ENCODE data around the gene NXF2B.
"Not testable (repeated sequence)": the region's sequence is repeated elsewhere in the genome, so short reads cannot be mapped to it uniquely, and the experiment has no call there.

NXF2B gene, protein sequence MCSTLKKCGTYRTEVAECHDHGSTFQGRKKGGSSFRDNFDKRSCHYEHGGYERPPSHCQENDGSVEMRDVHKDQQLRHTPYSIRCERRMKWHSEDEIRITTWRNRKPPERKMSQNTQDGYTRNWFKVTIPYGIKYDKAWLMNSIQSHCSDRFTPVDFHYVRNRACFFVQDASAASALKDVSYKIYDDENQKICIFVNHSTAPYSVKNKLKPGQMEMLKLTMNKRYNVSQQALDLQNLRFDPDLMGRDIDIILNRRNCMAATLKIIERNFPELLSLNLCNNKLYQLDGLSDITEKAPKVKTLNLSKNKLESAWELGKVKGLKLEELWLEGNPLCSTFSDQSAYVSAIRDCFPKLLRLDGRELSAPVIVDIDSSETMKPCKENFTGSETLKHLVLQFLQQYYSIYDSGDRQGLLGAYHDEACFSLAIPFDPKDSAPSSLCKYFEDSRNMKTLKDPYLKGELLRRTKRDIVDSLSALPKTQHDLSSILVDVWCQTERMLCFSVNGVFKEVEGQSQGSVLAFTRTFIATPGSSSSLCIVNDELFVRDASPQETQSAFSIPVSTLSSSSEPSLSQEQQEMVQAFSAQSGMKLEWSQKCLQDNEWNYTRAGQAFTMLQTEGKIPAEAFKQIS

DNA sequence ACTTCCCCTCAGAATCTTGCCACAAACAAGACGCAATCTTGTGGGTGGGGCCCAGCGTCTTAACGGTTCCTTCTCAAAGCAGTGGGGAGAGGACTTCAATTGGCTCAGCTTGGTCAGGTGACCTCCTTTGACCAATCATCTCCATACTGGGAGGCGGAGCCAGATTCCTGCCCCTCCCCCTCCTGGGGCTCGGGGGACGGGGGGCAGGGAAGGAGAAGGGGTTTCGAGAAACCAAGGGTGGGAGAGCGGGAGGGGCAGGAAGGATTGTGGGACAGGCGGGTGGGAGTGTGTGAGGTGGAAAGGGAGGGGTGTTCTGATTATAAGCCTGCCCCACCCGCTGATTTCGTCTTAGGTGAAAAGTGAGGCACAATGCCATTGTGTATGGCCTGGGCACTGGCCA, at the start of gene NXF2B:
TSS of gene NXF2B (minus strand) at position 101 of the 400 bp plus-strand sequence. CDS start 59,972 bp downstream, outside the sequence.
- not testable (repeated sequence) for DNase-seq

DNA sequence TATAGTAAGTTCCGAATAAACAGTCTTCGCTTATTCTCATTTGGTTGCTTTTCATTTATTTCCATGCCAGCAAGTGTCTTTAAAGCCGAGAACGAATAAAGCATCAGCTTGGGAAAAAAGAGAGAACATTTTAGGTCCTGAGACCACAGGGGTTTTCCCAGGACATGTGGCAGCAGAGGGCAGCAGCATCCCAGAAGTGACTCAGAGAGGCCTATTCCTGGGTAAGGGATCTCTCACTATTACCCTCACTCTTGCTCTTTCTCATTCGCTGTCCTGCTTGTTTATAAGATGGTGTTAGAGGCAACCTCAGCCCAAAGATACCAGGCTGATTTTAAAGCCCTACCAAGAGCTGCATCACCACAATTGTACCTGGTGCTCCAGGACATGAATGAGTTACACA, 39.0 kb upstream of the NXF2B start:
- not testable (repeated sequence) for DNase-seq

DNA sequence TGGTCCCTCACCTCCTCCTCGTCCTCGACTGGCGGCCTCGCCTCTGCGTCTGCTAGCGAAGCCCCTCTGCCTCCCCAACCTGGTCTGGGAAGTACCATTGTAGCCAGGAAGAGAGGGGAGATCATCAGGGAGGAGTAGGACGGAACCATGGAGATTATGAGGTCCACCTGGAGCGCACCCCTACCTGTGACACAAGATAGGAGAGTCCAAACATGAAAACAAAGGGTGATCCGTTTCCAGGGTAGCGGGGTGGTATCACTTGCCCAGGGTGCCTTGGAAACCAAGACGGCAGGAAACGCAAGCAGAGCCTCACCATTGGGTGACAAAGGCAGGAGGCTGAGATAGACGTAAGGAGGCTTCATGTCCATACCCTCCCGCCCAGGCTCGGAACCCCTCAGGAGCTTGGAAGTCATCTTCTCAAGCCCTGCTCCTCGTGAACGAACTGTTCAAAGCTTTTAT, 32.0 kb upstream of the NXF2B start, which contains the start of gene TCP11X2:
TSS of gene TCP11X2 (minus strand) at position 51 of the 459 bp plus-strand sequence.
- not testable (repeated sequence) for DNase-seq

DNA sequence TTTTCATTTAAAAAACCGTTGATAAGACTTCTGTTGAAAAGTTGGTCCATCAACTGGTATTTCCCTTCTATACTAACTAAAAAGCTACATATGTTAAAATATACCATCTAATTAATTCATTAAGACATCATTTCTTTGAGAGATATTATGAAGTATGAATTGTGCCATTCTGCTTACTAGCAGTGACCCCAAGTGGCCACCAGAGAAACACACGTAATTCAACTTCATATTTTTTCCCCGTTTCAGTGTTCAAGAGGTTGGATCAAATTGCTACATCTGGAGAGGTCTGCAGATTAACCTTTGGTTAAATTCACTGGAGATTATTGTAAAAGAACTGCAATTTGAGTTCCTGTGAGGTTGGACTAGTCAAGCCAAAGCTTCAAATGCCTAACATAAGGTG, 30.4 kb upstream of the NXF2B start:
- DNase-seq: not testable (repeated sequence)

- DNase-seq: not testable (repeated sequence)
Measured at GRCh38 chrX:102458615-102459014, 18.8 kb upstream of the NXF2B start.

DNA sequence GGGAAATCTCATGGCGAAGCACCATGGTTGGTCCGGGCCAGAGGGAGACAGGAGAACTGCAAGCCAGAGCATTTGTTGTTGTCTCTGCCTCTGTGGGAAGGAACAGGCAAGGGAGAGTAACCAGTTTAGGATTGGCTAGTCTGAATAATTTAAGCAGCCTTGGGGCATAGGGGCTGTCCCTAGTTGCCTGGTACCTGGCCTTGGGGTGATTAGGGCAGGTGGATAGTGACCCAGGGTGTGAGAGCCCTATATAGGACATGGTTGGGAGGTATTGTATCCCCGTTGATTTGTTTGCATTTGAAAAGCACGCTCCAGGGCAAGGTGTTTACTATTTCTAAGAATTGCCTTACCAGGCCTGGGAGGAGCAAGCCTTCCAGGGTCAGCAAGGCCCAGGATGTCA, 25.3 kb downstream of the NXF2B start:
- DNase-seq: not testable (repeated sequence)

- DNase-seq: no peak
Measured at GRCh38 chrX:102345916-102346315, 93.9 kb downstream of the NXF2B start.

- no peak for DNase-seq
Measured at GRCh38 chrX:102341867-102342266, 97.9 kb downstream of the NXF2B start.

DNA sequence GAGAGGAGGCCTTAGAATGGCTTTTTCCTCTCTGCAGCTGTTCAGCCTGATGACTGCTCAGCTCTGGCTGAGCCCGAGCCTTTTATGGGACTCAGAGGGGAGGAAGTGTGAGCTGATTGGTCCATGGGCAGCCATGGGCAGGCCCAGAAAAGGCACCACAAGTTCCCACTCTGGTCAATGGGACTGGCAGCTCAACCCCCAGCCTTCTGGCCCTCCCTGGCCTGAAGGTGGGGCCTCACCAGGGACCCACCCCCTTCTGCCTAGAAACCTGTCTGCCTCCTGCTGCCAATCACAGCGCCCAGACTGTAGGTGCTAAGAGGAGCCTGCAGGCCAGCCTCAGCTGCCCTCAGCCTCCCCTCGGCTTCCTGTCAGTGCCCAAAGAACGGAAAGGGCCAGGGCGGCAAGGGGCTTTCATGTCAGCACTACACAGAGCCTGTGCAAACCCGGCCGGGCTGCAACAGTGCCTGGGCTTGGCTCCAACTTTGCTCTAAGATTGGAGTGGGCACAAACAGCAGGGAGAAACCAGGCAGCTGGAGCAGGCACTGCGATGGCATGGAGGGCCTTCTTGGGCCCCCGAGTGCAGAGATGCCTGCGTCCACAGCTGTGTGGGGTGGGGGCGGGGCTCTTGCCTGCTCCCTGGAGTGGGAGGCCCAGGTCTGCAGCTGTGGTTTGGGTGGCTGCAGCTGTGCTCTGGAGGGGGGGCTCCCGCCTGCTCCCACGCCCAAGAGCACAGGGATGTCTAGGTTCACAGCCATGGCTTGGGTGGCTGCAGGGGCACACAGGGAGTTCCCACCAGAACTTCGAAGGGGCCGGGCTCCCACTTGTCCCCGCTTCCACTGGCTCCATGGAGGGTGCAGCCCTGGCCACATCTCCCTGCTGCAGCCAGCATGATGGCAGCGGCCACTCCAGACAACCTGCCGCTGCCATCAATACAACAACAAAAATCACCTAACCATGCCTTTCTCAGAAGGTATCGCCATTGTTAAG, 100.2 kb downstream of the NXF2B start:
- DNase-seq: no peak

DNA sequence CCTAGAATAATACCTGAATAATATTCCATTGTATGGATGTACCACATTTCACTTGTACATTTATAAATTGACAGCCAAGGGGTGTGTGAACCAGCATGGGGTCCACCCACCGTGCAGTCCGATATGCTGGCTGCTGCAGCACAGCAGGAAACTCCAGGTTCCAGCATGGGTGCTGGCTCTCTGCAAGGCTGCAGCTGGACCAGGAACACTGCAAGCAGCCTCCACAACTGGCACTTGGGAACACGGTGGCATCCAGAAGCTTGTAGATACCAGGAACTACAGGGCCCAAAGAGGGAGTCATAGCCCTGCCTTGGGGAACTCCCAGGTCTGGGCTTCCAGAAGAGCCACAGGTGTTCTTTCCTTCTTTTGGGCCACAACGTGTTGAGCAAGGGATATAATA, 101.6 kb downstream of the NXF2B start:
- no peak for DNase-seq

Data from activated CD4-positive, CD25-positive, alpha-beta regulatory T cell (primary cell).